ENCODE results near the gene ZNF346. TPM values are rescaled to one million over a fixed set of nuclear protein-coding genes. Genes with fewer than 3 reads are reported as not detected.

ZNF346 gene
- total and polyA plus RNA-seq, 2 of the 13 experiments (the other 11 are each of a cell fraction or from before 2014, with no cell fraction given): 8.6 to 19.4 TPM

GRCh38 chr5:177049285-177049684, 26.8 kb downstream of the ZNF346 start:
- H3K4me2 ChIP-seq (ENCODE audit: low read depth, low read length): no peak overlapping the region
- no peaks in the 10 kb centered on the region for H3K27me3 ChIP-seq (ENCODE audit: control insufficient read depth in 1 of 2, insufficient read depth in 2 of 2, low read length in 2 of 2)
- TF ChIP-seq ZNF816 (CRISPR knock-in tag; IDR thresholded peaks at IDR 0.05; ENCODE audit: borderline replicate concordance) (no peak), STAG1 (CRISPR knock-in tag; IDR thresholded peaks at IDR 0.05) (peak; percentile 18; the same call in 1 of the 2 replicates)
- in situ Hi-C loops (cut with HindIII; ENCODE audit: extremely low pct_ligation_motif_present, low pct_unique_long_range_greater_than_20kb) (no loop called here), intact Hi-C loops (cut with micrococcal nuclease; ENCODE audit: unreplicated experiment) (no loop called here)
- no TSS peak for BruUV-seq (replicated peaks)
- ATAC-seq (no peak), DNase-seq (ENCODE audit: low spot score) (no peak), FAIRE-seq (no peak)
- peaks cover 8 to 45% of the 10 kb centered on the region in 2 experiments; a peak in 4 of 5 replicates for H3K36me3 ChIP-seq (replicated peaks in 1 of 2; ENCODE audit: control insufficient read depth in 1 of 2, insufficient read depth in 2 of 2, low read length in 2 of 2)
- no peak overlapping the region for H3K4me3 ChIP-seq (replicated peaks in 1 of 3; ENCODE audit: insufficient read depth in 1 of 3, low read depth in 2 of 3, low read length in 3 of 3)
- no peak overlapping the region for H2AFZ ChIP-seq (ENCODE audit: low read length)
- no peaks in the 10 kb centered on the region for H3K4me1 ChIP-seq (ENCODE audit: insufficient read depth, low read length)
- H3K9me3 ChIP-seq (ENCODE audit: low read length): no peaks in the 10 kb centered on the region
- no peak overlapping the region for H3K9ac ChIP-seq (ENCODE audit: insufficient read depth, low read depth, low read length)
- no peaks in the 10 kb centered on the region for H4K20me1 ChIP-seq (ENCODE audit: insufficient read depth, low read length)
- ChIA-PET POLR2A (no interaction called here), CTCF (ENCODE audit: low intra/inter-chr PET ratio, low total read pairs) (no interaction called here)
- H3K27ac ChIP-seq (ENCODE audit: extremely low read length, insufficient read depth, low read length): no peak overlapping the region
- H3K79me2 ChIP-seq (ENCODE audit: insufficient read depth, low read length): no peaks in the 10 kb centered on the region
- WGBS (ENCODE audit: low lambda C conversion rate): 95% methylated on average over 5 of the region's 5 CpGs

- intact Hi-C loops (cut with micrococcal nuclease; ENCODE audit: unreplicated experiment): no loop called here
- Histone ChIP-seq H3K27ac (ENCODE audit: extremely low read length, insufficient read depth, low read length) (no peak overlapping the region), H3K79me2 (ENCODE audit: insufficient read depth, low read length) (no peaks in the 10 kb centered on the region), H3K27me3 (ENCODE audit: control insufficient read depth in 1 of 2, insufficient read depth in 2 of 2, low read length in 2 of 2) (no peaks in the 10 kb centered on the region), H3K4me1 (ENCODE audit: insufficient read depth, low read length) (no peaks in the 10 kb centered on the region), H3K9ac (ENCODE audit: insufficient read depth, low read depth, low read length) (no peak overlapping the region), H3K4me2 (ENCODE audit: low read depth, low read length) (no peak overlapping the region), H3K4me3 (replicated peaks in 1 of 3; ENCODE audit: insufficient read depth in 1 of 3, low read depth in 2 of 3, low read length in 3 of 3) (no peak overlapping the region), H2AFZ (ENCODE audit: low read length) (no peak overlapping the region), H4K20me1 (ENCODE audit: insufficient read depth, low read length) (no peaks in the 10 kb centered on the region), H3K36me3 (replicated peaks in 1 of 2; ENCODE audit: control insufficient read depth in 1 of 2, insufficient read depth in 2 of 2, low read length in 2 of 2) (peaks cover 6 to 22% of the 10 kb centered on the region in 2 experiments; a peak in 2 of 5 replicates), H3K9me3 (ENCODE audit: low read length) (no peaks in the 10 kb centered on the region)
- ChIA-PET CTCF (ENCODE audit: low intra/inter-chr PET ratio, low total read pairs) (no interaction called here), POLR2A (interaction anchor here (1.3 kb wide), 1 partner anchor 22 kb away, joined by 4 read pairs; the partner anchor contains the start of gene FGFR4)
- in situ Hi-C loops (cut with HindIII; ENCODE audit: extremely low pct_ligation_motif_present, low pct_unique_long_range_greater_than_20kb): no loop called here
- FAIRE-seq (no peak), DNase-seq (ENCODE audit: low spot score) (no peak), ATAC-seq (no peak)
- BruUV-seq (replicated peaks): no TSS peak
- 94% methylated on average over 12 of the region's 12 CpGs for WGBS (ENCODE audit: low lambda C conversion rate)
- no peak for TF ChIP-seq BRD4 (CRISPR knock-in tag; IDR thresholded peaks at IDR 0.05)
- no peak for TF ChIP-seq TCF7L2 (IDR thresholded peaks at IDR 0.05; ENCODE audit: low read depth, low read length)
- TF ChIP-seq ZNF704 (CRISPR knock-in tag; IDR thresholded peaks at IDR 0.05; ENCODE audit: borderline replicate concordance): no peak
- TF ChIP-seq NONO (IDR thresholded peaks at IDR 0.05): no peak
- TF ChIP-seq NONO (CRISPR knock-in tag; conservative IDR thresholded peaks at IDR 0.05): no peak
- TF ChIP-seq ATF7 (IDR thresholded peaks at IDR 0.05): no peak
- TF ChIP-seq ATF7 (CRISPR knock-in tag; IDR thresholded peaks at IDR 0.05): no peak
- TF ChIP-seq ZNF292 (CRISPR knock-in tag; IDR thresholded peaks at IDR 0.05; ENCODE audit: borderline replicate concordance, low read depth): no peak
- TF ChIP-seq ZNF703 (CRISPR knock-in tag; IDR thresholded peaks at IDR 0.05; ENCODE audit: borderline replicate concordance): no peak
- no peak for TF ChIP-seq ZNF724P (CRISPR knock-in tag; IDR thresholded peaks at IDR 0.05; ENCODE audit: borderline replicate concordance)
- no peak for TF ChIP-seq ZBTB39 (CRISPR knock-in tag; IDR thresholded peaks at IDR 0.05)
- TF ChIP-seq DNMT1 (CRISPR knock-in tag; IDR thresholded peaks at IDR 0.05): no peak
- no peak for TF ChIP-seq ZNF3 (CRISPR knock-in tag; IDR thresholded peaks at IDR 0.05)
- no peak for TF ChIP-seq MBD4 (IDR thresholded peaks at IDR 0.05; ENCODE audit: borderline replicate concordance, low read length)
- TF ChIP-seq KDM6A (CRISPR knock-in tag; IDR thresholded peaks at IDR 0.05; ENCODE audit: low read depth): no peak
Observed at GRCh38 chr5:177064500-177065277, 42.2 kb downstream of the ZNF346 start.
